GM19240 (cell line): ENCODE measurements around the gene LRRC47.
A peak's percentile ranks its signal among the peaks of the same experiment; 100 is the strongest.

Source experiments
- DNase-seq: peaks from one replicate; pipeline ENCODE4 v3.0.0; 2011; ENCODE audit warnings: low spot score; ENCODE audit not compliant: insufficient read length

Gene LRRC47

DNA sequence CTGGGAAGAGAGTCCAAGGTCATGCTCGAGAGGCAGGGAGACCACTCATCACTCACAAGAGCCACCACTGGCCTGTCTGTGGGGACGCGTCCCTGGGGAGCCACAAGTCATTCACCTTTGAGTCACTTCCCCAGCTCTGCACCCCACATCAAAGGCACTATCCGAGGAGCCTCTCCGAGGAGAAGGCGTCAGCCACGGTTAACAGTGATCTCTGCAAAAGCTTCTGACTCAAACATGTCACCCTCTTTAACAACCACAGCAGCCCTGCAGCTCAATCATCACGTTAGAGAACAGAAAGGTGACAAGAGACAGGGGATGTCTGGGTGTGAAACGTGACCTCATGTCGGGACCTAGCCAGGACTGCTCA is 9.0 kb downstream of the LRRC47 start:
- no peak for DNase-seq

- DNase-seq: no peak
These were observed 9.6 kb downstream of the LRRC47 start for GRCh38 chr1:3786468-3787348.

GRCh38 chr1:3785456-3786157 is 10.7 kb downstream of the LRRC47 start:
- no peak for DNase-seq

- no peak for DNase-seq
These were observed 11.3 kb downstream of the LRRC47 start for GRCh38 chr1:3785045-3785444.

DNA sequence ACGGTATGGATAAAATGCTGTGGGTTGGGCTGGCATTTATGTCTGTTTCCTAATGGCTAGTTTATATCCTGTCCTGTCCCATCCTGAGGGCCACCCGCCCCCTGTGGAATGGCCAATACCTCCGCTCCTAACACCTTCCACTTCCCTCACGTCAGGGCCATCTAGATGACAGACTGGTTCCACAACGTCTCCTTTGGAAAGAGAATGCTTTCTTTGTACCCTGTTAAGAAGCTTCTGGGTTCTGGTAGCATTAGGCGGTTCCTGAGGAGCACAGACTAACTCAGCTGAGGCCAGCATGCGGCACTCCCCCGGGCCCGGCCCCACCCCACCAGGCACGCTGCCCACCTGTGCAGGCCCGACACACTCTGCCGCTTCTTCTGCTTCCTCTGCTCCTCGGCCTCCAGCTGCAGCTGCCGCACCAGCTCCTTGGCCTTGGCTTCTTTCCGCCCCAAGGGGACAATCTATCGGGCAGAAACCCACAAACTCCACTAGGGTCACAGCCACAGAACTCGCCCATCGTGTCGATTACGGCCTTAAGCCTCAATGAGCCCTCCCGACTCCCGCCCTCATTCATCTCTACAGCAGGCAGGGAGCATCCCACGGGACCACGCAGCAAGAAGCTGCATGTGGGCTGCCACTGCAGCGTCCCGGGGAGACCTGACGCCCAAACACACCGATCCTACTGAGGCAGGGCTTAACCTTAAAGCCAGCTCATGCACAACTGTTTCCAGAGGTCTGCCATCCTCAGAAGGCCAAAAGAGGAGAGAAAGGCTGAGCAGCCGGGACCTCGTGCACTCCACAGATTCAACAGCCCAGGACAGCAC is 12.4 kb downstream of the LRRC47 start:
- DNase-seq: no peak

DNA sequence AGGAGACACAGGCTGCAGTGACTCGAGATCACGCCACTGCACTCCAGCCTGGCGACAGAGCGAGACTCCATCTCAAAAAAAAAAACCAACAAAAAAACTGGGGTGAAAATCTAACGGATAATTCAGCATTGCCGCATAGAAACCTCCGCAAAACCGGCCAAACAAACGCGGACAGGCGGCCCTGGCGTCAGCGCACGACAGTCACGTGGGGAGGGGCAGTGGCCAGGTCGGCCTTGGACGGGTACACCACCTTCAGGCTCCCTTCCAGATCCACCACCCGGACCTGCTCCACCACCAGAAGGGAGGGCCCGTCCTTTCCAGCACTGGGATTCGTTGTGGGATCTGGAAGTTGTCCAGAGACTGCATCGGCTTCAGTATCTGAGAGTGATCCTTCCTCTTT is 15.4 kb downstream of the LRRC47 start:
- DNase-seq: no peak

GRCh38 chr1:3779912-3780416 is 16.3 kb downstream of the LRRC47 start:
- no peak for DNase-seq

DNA sequence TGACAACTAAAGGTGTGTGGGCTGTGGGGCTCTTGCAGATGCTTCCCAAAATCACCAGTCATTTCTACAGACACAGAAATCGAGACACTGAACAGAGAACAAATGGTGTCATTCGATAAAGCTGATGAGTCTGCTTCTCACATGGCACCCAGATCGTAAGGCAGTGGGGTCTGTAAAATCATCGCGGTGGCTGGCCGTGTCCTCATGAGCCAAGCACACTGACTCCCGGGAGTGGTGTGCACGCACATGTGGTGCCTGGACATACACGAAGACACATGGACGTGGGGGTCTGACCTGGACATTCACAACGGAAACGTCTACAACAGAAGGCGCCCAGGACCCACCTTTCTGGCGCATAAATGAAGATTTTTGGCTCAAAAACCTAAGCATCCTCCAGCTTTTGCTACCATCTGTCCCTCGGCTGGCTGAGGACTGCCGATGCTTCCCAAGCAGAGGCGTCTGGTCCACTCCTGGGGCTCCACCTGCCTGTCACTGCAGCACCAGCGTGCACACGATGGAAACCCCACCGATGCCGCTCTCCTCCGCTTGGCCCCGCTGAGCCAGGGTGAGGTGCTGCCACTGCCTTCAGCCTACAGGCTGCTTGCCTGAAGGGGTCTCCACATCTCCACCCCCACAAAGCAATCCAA is 16.9 kb downstream of the LRRC47 start:
- no peak for DNase-seq

DNA sequence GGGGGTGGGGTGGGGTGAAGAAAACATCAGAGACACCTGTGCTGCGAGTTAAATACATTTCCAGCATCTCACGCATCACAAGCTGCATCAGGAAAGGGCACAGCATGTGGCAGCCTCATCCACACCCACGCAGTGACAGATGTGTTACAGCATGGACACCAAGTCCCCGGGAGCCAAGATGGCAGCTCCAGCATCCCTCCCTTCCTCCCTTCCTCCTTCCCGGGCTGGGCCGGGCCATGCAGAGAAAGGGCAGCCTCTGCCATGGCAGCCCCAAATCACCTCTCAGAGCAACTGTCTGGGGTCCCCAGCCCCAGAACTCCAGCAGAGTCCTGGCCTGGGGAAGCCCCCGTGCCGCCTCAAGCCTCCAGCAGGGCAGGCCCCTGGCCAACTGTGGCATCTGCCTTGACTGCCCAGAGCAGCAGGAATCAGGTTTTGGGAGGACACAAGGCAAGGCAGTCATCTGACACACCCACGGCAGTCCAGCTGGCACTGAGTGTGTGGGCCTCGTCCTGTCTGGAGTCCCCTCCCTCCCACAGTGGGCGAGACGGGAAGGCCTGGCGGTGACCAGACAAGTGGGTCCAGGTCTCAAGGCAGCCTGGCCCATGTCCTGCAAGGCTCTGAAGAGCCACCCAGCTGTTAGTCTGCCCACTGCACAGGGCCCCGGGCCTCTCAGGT is 17.6 kb downstream of the LRRC47 start:
- DNase-seq: no peak

DNA sequence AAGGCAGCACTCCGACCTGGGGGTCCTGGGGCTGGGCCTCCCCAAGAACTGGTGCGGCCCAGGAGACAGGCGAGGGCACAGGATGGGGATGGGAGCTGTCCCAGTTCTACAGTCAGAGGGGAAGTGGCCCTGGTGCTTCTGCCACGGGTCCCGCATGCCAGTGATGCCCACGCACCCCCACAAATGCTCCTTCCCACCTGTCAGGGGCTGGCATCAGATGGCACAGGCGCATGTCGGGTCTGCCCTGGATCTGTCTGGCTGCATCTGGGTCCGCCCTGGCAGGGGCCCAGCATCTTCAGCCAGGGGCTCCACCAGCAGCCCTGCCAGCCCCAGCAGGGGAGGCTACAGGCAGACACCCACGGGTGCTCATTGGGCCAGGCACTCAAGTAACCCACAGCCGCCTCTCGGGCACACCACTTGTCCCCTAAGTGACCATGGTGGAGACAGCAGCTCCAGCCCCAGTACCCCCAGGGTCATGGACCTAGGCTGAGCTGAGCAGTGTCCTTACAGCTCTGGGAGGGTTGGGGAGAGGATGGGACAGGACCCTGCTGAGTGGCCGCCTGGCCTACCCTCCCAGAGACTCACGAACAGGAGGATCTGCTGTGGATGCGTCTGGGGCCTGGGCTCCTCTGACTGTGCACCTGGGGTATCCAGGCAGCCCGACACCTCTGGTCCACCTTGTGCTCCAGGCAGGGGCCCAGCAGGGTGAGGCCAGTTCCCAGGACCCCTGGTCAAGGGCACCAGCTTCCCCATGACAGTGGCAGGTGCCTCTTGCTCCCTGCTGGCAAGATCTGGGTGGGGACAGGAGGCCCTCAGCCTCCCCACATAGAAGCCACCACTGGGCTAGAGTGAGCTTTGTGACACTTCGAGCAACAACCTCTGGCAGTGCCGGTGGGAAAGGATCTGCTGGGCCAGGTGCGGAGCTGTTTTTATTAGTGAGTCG is 18.4 kb downstream of the LRRC47 start:
- no peak for DNase-seq

GRCh38 chr1:3777078-3777547 is 19.2 kb downstream of the LRRC47 start:
- DNase-seq: no peak

DNA sequence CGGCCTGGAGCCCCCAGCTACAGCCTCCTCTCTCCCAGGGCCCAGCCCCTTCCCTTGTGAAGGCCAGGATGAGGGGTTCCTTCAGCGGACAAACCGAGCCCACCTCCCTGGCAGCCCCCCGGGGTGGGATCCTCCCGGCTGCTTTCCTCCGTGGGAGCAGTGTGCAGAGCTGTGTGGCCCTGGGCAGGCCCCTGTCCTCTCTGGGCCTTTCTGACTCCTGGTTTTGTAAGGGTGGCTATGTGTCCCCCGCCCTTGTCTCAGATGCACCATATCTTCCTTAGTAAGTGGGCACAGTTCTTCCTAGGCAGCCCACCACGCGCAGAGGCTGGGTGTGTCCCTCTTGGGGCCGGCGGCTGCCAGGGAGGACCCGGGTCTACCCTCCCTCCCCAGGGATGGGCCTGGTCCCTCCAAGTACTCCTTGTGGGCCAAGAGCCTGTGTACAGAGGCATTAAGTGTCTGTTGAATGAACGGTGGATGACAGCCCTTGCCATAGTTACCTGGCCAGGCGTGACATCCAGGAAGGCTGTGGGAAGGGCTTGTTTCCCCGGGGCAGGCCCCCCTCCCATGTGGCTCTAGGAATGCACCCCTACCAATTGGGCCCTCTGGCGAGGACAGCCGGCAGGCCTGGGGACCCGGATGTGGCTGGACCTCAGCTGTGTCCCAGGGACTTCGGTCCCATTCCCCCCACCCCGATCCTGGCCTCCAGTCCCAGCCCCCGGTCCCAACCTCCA is 19.9 kb downstream of the LRRC47 start:
- DNase-seq: no peak

DNA sequence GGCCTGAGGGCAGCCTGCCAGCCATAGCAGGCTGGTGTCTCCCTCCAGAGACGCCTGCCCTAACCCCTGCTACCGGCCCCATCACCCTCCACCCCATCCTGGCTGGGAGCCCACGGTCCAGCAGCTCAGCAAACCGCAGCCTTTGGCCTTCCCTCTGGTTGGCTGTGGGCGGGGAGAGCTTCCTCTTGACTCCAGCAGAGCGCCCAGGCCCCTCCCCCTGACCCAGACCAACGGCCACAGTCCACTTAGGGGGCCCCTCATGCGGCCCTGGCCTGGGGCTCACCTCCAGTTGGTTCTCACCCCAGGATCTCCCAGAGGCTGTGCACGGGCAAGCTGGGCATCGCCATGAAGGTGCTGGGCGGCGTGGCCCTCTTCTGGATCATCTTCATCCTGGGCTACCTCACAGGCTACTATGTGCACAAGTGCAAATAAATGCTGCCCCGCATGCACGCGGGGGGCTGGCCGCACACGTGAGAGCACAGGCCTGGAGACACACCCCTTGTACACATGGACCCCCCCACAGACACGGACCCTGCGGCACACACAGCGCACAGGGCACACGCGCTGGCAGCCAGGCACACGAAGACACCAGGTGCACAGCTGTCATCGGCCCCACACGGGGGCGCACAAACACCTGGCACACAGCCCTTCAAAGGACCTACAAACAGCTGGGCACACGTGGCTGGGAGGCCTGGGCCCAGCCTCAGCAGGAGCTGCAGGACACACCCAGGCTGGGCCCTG is 20.6 kb downstream of the LRRC47 start:
- DNase-seq: peak; percentile 79

GRCh38 chr1:3774946-3775489 is 21.3 kb downstream of the LRRC47 start:
- no peak for DNase-seq

GRCh38 chr1:3774276-3774945 is 21.9 kb downstream of the LRRC47 start:
- no peak for DNase-seq

- no peak for DNase-seq
These were observed 22.6 kb downstream of the LRRC47 start for GRCh38 chr1:3773572-3774275.
